ENCODE measurements around the gene HCN2. TPM values are rescaled to one million over a fixed set of nuclear protein-coding genes. Genes with fewer than 3 reads are reported as not detected.

HCN2 gene
- total RNA-seq, 1 donor from 2014 or later = 0.25 TPM

GRCh38 chr19:566844-567243 is 22.8 kb upstream of the HCN2 start:
- intact Hi-C loops (cut with DNase I) = no loop called here
- Histone ChIP-seq H3K27me3 (no peaks in the 10 kb centered on the region), H3K27ac (peak overlapping the region; percentile 35), H3K9me3 (no peaks in the 10 kb centered on the region), H3K36me3 (no peaks in the 10 kb centered on the region), H3K4me1 (peaks cover 21% of the 10 kb centered on the region), H3K4me3 (peak overlapping the region in 1 of 2 donors; percentile 17)
- DNase-seq (ENCODE audit: extremely low spot score in 2 of 2) = no peak
- TF ChIP-seq POLR2AphosphoS5 (IDR thresholded peaks at IDR 0.05; ENCODE audit: insufficient read depth in 1 of 2, low read depth in 1 of 2) (no peak), POLR2A (IDR thresholded peaks at IDR 0.05) (no peak)
- TF ChIP-seq, protein P1, sequence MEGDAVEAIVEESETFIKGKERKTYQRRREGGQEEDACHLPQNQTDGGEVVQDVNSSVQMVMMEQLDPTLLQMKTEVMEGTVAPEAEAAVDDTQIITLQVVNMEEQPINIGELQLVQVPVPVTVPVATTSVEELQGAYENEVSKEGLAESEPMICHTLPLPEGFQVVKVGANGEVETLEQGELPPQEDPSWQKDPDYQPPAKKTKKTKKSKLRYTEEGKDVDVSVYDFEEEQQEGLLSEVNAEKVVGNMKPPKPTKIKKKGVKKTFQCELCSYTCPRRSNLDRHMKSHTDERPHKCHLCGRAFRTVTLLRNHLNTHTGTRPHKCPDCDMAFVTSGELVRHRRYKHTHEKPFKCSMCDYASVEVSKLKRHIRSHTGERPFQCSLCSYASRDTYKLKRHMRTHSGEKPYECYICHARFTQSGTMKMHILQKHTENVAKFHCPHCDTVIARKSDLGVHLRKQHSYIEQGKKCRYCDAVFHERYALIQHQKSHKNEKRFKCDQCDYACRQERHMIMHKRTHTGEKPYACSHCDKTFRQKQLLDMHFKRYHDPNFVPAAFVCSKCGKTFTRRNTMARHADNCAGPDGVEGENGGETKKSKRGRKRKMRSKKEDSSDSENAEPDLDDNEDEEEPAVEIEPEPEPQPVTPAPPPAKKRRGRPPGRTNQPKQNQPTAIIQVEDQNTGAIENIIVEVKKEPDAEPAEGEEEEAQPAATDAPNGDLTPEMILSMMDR (IDR thresholded peaks at IDR 0.05) = no peak

DNA sequence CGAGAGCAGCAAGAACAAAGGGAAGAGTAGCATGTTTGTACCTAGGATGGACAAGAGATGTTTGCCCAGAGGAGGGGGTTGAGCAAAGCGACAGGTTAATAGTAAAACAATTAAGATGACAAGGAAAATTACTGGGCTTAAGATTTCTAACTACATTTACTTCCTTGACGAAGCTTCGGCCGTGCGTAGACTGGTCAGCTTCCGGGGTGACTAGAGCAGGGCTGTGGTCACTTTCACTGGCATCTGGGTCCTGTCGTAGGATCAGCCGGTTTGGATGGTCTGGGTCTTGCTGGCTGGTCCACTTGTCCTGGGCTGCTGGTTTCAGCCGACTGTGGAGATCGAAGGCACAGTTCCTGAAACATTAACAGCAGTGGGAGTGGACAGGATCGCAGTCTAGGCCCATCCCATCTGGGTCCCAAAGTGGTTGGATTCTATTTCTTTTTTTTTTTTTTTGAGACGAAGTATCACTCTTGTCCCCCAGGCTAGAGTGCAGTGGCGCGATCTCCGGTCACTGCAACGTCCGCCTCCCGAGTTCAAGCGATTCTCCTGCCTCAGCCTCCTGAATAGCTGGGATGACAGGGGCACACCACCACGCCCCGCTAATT is 22.3 kb upstream of the HCN2 start:
- intact Hi-C loops (cut with DNase I) = no loop called here
- Histone ChIP-seq H3K36me3 (no peaks in the 10 kb centered on the region), H3K27ac (peak overlapping the region; percentile 35), H3K9me3 (no peaks in the 10 kb centered on the region), H3K4me1 (peaks cover 21% of the 10 kb centered on the region), H3K4me3 (no peak overlapping the region), H3K27me3 (no peaks in the 10 kb centered on the region)
- DNase-seq (ENCODE audit: extremely low spot score in 2 of 2) = no peak
- TF ChIP-seq POLR2AphosphoS5 (IDR thresholded peaks at IDR 0.05; ENCODE audit: insufficient read depth in 1 of 2, low read depth in 1 of 2) (no peak), POLR2A (IDR thresholded peaks at IDR 0.05) (no peak)
- TF ChIP-seq, protein P1 (IDR thresholded peaks at IDR 0.05) = no peak

- H3K27me3 ChIP-seq = no peaks in the 10 kb centered on the region
- H3K4me1 ChIP-seq = peaks cover 46% of the 10 kb centered on the region
- intact Hi-C loops (cut with DNase I) = no loop called here
- no peak for TF ChIP-seq POLR2AphosphoS5 (IDR thresholded peaks at IDR 0.05; ENCODE audit: insufficient read depth in 1 of 2, low read depth in 1 of 2)
- TF ChIP-seq POLR2A (IDR thresholded peaks at IDR 0.05) = no peak
- TF ChIP-seq, protein P1 (IDR thresholded peaks at IDR 0.05) = no peak
- H3K27ac ChIP-seq = no peak overlapping the region
- DNase-seq (ENCODE audit: extremely low spot score in 2 of 2) = no peak
- H3K36me3 ChIP-seq = no peaks in the 10 kb centered on the region
- no peaks in the 10 kb centered on the region for H3K9me3 ChIP-seq
- no peak overlapping the region for H3K4me3 ChIP-seq
These were observed 19.4 kb upstream of the HCN2 start for GRCh38 chr19:570251-570686.

- TF ChIP-seq POLR2AphosphoS5 (IDR thresholded peaks at IDR 0.05; ENCODE audit: insufficient read depth in 1 of 2, low read depth in 1 of 2) = peak in 1 of 2 donors; percentile 35
- TF ChIP-seq, protein P1 (IDR thresholded peaks at IDR 0.05) = no peak
- TF ChIP-seq POLR2A (IDR thresholded peaks at IDR 0.05) = no peak
- Histone ChIP-seq H3K36me3 (no peaks in the 10 kb centered on the region), H3K27me3 (no peaks in the 10 kb centered on the region), H3K4me3 (peak overlapping the region; percentile 77 to 99), H3K27ac (peak overlapping the region; percentile 82), H3K4me1 (peaks cover 54% of the 10 kb centered on the region), H3K9me3 (no peaks in the 10 kb centered on the region)
- DNase-seq (ENCODE audit: extremely low spot score in 2 of 2) = no peak
- intact Hi-C loops (cut with DNase I) = no loop called here
These were observed 18.6 kb upstream of the HCN2 start for GRCh38 chr19:570937-571565.

- DNase-seq (ENCODE audit: extremely low spot score in 2 of 2) = no peak
These were observed 18.1 kb upstream of the HCN2 start for GRCh38 chr19:571566-571974.

More at GRCh38 chr19:571566-571974, 18.1 kb upstream of the HCN2 start:
- intact Hi-C loops (cut with DNase I) = no loop called here
- Histone ChIP-seq H3K27ac (peak overlapping the region; percentile 82), H3K36me3 (no peaks in the 10 kb centered on the region), H3K4me3 (peak overlapping the region; percentile 77 to 99), H3K9me3 (no peaks in the 10 kb centered on the region), H3K27me3 (no peaks in the 10 kb centered on the region), H3K4me1 (peaks cover 57% of the 10 kb centered on the region)
- TF ChIP-seq, protein P1 (IDR thresholded peaks at IDR 0.05) = no peak

All from vagina (tissue), 2 donors.